Measurements from ENCODE around the gene TEDC1. TPM values are rescaled to one million over a fixed set of nuclear protein-coding genes. Genes with fewer than 3 reads are reported as not detected.
A peak's percentile ranks its signal among the peaks of the same experiment; 100 is the strongest.

Gene TEDC1
- polyA plus RNA-seq, 6 donors from 2014 or later = 3.5 to 13.6 (median 8.3) TPM

GRCh38 chr14:105450864-105451720 lies 40.0 kb upstream of the TEDC1 start:
- no peak for DNase-seq
- H3K27me3 Mint-ChIP-seq = no peaks in the 10 kb centered on the region
- peaks cover 6 to 12% (median 10%) of the 10 kb centered on the region in 3 donors for H3K4me1 Mint-ChIP-seq
- H3K9me3 Mint-ChIP-seq = no peaks in the 10 kb centered on the region
- no peak overlapping the region for H3K4me3 Mint-ChIP-seq
- no peak for ATAC-seq (ENCODE audit: low read depth in 2 of 2)
- H3K36me3 Mint-ChIP-seq = peaks cover 0 to 14% of the 10 kb centered on the region in 2 donors
- H3K27ac Mint-ChIP-seq = no peak overlapping the region

- H3K36me3 Mint-ChIP-seq = peaks cover 0 to 14% of the 10 kb centered on the region in 2 donors
- DNase-seq = no peak
- no peaks in the 10 kb centered on the region for H3K27me3 Mint-ChIP-seq
Measured at GRCh38 chr14:105452963-105453362, 38.1 kb upstream of the TEDC1 start.

GRCh38 chr14:105453847-105454246 lies 37.2 kb upstream of the TEDC1 start:
- Mint-ChIP-seq H3K36me3 (peaks cover 0 to 14% of the 10 kb centered on the region in 2 donors), H3K27ac (no peak overlapping the region), H3K27me3 (no peaks in the 10 kb centered on the region), H3K4me1 (peaks cover 3 to 12% (median 5%) of the 10 kb centered on the region in 3 donors), H3K9me3 (no peaks in the 10 kb centered on the region), H3K4me3 (no peak overlapping the region)
- ATAC-seq (ENCODE audit: low read depth in 2 of 2) = no peak
- DNase-seq = no peak

More at GRCh38 chr14:105452963-105453362, 38.1 kb upstream of the TEDC1 start:
- Mint-ChIP-seq H3K4me1 (peaks cover 6 to 12% (median 9%) of the 10 kb centered on the region in 3 donors), H3K9me3 (no peaks in the 10 kb centered on the region), H3K4me3 (peak overlapping the region in 1 of 8 donors; percentile 16), H3K27ac (peak overlapping the region in 1 of 6 donors; percentile 53)
- ATAC-seq (ENCODE audit: low read depth in 2 of 2) = no peak

GRCh38 chr14:105455086-105455640 lies 35.9 kb upstream of the TEDC1 start:
- Mint-ChIP-seq H3K27me3 (no peaks in the 10 kb centered on the region), H3K36me3 (peaks cover 0 to 14% of the 10 kb centered on the region in 2 donors), H3K4me1 (peaks cover 3 to 12% (median 5%) of the 10 kb centered on the region in 3 donors), H3K4me3 (no peak overlapping the region), H3K9me3 (no peaks in the 10 kb centered on the region), H3K27ac (peak overlapping the region in 1 of 6 donors; percentile 27)
- DNase-seq = no peak
- ATAC-seq (ENCODE audit: low read depth in 2 of 2) = no peak

GRCh38 chr14:105455766-105456660 lies 35.0 kb upstream of the TEDC1 start:
- no peak for DNase-seq
- ATAC-seq (ENCODE audit: low read depth in 2 of 2) = no peak
- no peaks in the 10 kb centered on the region for H3K9me3 Mint-ChIP-seq
- no peaks in the 10 kb centered on the region for H3K27me3 Mint-ChIP-seq
- H3K4me3 Mint-ChIP-seq = no peak overlapping the region
- H3K27ac Mint-ChIP-seq = no peak overlapping the region
- peaks cover 3 to 12% (median 5%) of the 10 kb centered on the region in 3 donors for H3K4me1 Mint-ChIP-seq
- peaks cover 0 to 14% of the 10 kb centered on the region in 2 donors for H3K36me3 Mint-ChIP-seq

GRCh38 chr14:105456736-105457617 lies 34.1 kb upstream of the TEDC1 start:
- DNase-seq (no peak), ATAC-seq (ENCODE audit: low read depth in 2 of 2) (no peak)
- H3K36me3 Mint-ChIP-seq = peaks cover 0 to 20% of the 10 kb centered on the region in 2 donors
- no peaks in the 10 kb centered on the region for H3K9me3 Mint-ChIP-seq
- peaks cover 3 to 12% (median 5%) of the 10 kb centered on the region in 3 donors for H3K4me1 Mint-ChIP-seq
- H3K4me3 Mint-ChIP-seq = no peak overlapping the region
- H3K27ac Mint-ChIP-seq = no peak overlapping the region
- H3K27me3 Mint-ChIP-seq = no peaks in the 10 kb centered on the region

GRCh38 chr14:105458010-105458409 lies 33.0 kb upstream of the TEDC1 start:
- Mint-ChIP-seq H3K27ac (no peak overlapping the region), H3K4me3 (no peak overlapping the region), H3K36me3 (peaks cover 0 to 16% of the 10 kb centered on the region in 2 donors), H3K9me3 (no peaks in the 10 kb centered on the region), H3K27me3 (no peaks in the 10 kb centered on the region), H3K4me1 (peaks cover 3 to 8% (median 5%) of the 10 kb centered on the region in 3 donors)
- ATAC-seq (ENCODE audit: low read depth in 2 of 2) (no peak), DNase-seq (no peak)

- ATAC-seq (ENCODE audit: low read depth in 2 of 2) (no peak), DNase-seq (no peak)
- Mint-ChIP-seq H3K4me1 (peaks cover 3 to 8% (median 5%) of the 10 kb centered on the region in 3 donors), H3K9me3 (no peaks in the 10 kb centered on the region), H3K4me3 (no peak overlapping the region), H3K27me3 (no peaks in the 10 kb centered on the region), H3K27ac (no peak overlapping the region), H3K36me3 (peaks cover 0 to 19% of the 10 kb centered on the region in 2 donors)
Measured at GRCh38 chr14:105458571-105458970, 32.5 kb upstream of the TEDC1 start.

GRCh38 chr14:105460116-105460515 lies 30.9 kb upstream of the TEDC1 start:
- ATAC-seq (ENCODE audit: low read depth in 2 of 2) (no peak), DNase-seq (no peak)
- Mint-ChIP-seq H3K27ac (no peak overlapping the region), H3K4me3 (no peak overlapping the region), H3K27me3 (no peaks in the 10 kb centered on the region), H3K36me3 (peaks cover 0 to 19% of the 10 kb centered on the region in 2 donors), H3K9me3 (no peaks in the 10 kb centered on the region), H3K4me1 (peaks cover 3 to 5% (median 5%) of the 10 kb centered on the region in 3 donors)

- H3K27ac Mint-ChIP-seq = no peak overlapping the region
- peaks cover under 1 to 1% (median under 1%) of the 10 kb centered on the region in 3 donors for H3K4me1 Mint-ChIP-seq
- no peak for DNase-seq
- no peaks in the 10 kb centered on the region for H3K9me3 Mint-ChIP-seq
- H3K4me3 Mint-ChIP-seq = no peak overlapping the region
- no peaks in the 10 kb centered on the region for H3K27me3 Mint-ChIP-seq
- no peak for ATAC-seq (ENCODE audit: low read depth in 2 of 2)
- H3K36me3 Mint-ChIP-seq = peaks cover 0 to 14% of the 10 kb centered on the region in 2 donors
Measured at GRCh38 chr14:105460616-105461015, 30.4 kb upstream of the TEDC1 start.

GRCh38 chr14:105461903-105462302 lies 29.1 kb upstream of the TEDC1 start:
- H3K27ac Mint-ChIP-seq = no peak overlapping the region
- no peak for ATAC-seq (ENCODE audit: low read depth in 2 of 2)
- no peaks in the 10 kb centered on the region for H3K27me3 Mint-ChIP-seq
- no peak overlapping the region for H3K4me3 Mint-ChIP-seq
- H3K4me1 Mint-ChIP-seq = no peaks in the 10 kb centered on the region
- peaks cover 0 to 12% of the 10 kb centered on the region in 2 donors for H3K36me3 Mint-ChIP-seq
- DNase-seq = no peak
- no peaks in the 10 kb centered on the region for H3K9me3 Mint-ChIP-seq

- ATAC-seq (ENCODE audit: low read depth in 2 of 2) = no peak
- H3K4me1 Mint-ChIP-seq = no peaks in the 10 kb centered on the region
- H3K9me3 Mint-ChIP-seq = no peaks in the 10 kb centered on the region
- H3K4me3 Mint-ChIP-seq = no peak overlapping the region
- H3K36me3 Mint-ChIP-seq = peaks cover 0 to 12% of the 10 kb centered on the region in 2 donors
- H3K27ac Mint-ChIP-seq = no peak overlapping the region
- H3K27me3 Mint-ChIP-seq = no peaks in the 10 kb centered on the region
- no peak for DNase-seq
Measured at GRCh38 chr14:105464501-105464900, 26.5 kb upstream of the TEDC1 start.

All from naive B cell (primary cell).